PC-9 (cell line): ENCODE measurements around the gene FIG4.

Source experiments
- EZH2 ChIP-seq: fragments of 200-600 bp; sonication (generic); IDR thresholded peaks from 2 replicates; pipeline ENCODE4 v1.8.0; 2017; ENCODE audit warnings: antibody characterized with exemption, low read depth
- TF ChIP-seq, protein P1 (sequence below): fragments of 200-600 bp; sonication (generic); conservative IDR thresholded peaks from 2 replicates; pipeline ENCODE4 v1.6.1; 2017; ENCODE audit warnings: mixed run types, antibody characterized with exemption, mild to moderate bottlenecking, moderate library complexity

DNA sequence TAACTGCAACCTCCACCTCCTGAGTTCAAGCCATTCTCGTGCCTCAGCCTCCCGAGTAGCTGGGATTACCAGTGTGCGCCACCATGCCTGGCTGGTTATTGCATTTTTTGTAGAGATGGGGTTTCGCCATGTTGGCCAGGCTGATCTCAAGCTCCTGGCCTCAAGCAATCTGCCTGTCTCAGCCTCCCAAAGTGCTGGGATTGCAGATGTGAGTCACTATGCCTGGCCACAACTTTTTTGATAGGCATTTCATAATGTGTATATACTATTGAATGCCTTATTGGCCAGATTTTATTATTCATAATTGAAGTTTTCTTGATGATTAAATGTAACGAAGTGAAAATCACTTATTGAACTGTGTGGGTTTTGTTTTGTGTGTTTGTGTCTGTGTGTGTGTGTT, 27.9 kb downstream of the FIG4 start:
- TF ChIP-seq, protein P1, sequence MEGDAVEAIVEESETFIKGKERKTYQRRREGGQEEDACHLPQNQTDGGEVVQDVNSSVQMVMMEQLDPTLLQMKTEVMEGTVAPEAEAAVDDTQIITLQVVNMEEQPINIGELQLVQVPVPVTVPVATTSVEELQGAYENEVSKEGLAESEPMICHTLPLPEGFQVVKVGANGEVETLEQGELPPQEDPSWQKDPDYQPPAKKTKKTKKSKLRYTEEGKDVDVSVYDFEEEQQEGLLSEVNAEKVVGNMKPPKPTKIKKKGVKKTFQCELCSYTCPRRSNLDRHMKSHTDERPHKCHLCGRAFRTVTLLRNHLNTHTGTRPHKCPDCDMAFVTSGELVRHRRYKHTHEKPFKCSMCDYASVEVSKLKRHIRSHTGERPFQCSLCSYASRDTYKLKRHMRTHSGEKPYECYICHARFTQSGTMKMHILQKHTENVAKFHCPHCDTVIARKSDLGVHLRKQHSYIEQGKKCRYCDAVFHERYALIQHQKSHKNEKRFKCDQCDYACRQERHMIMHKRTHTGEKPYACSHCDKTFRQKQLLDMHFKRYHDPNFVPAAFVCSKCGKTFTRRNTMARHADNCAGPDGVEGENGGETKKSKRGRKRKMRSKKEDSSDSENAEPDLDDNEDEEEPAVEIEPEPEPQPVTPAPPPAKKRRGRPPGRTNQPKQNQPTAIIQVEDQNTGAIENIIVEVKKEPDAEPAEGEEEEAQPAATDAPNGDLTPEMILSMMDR, result no peak
- TF ChIP-seq EZH2, result no peak
